H1 (cell line): ENCODE results near the gene FZD4. TPM values are rescaled to one million over a fixed set of nuclear protein-coding genes. Genes with fewer than 3 reads are reported as not detected.

Experiments
- ASH2L ChIP-seq: fragments of 200-600, 300-600 bp; sonication (generic); IDR thresholded peaks from one replicate; pipeline ENCODE4 v1.7.1; 2017; ENCODE audit warnings: low read length
- CBX5 ChIP-seq: fragments of 300-800, 300-1000 bp; sonication (generic); IDR thresholded peaks from 2 replicates; pipeline ENCODE4 v1.7.1; 2016; ENCODE audit warnings: antibody characterized with exemption, low read length, low read depth
- CHD1 ChIP-seq: IDR thresholded peaks from 2 replicates; pipeline ENCODE4 v1.6.1; 2012; ENCODE audit warnings: low read depth, low read length, improper control_type of control experiment
- CREB1 ChIP-seq: IDR thresholded peaks from 2 replicates; pipeline ENCODE4 v1.6.1; 2012; ENCODE audit warnings: inconsistent platforms
- FOSL1 ChIP-seq: IDR thresholded peaks from 2 replicates; pipeline ENCODE4 v1.6.1; 2011; ENCODE audit warnings: mild to moderate bottlenecking, low read depth, low read length, moderate library complexity; ENCODE audit not compliant: insufficient read depth
- POLR2AphosphoS5 ChIP-seq: IDR thresholded peaks from 2 replicates; pipeline ENCODE4 v1.6.1; 2011; ENCODE audit warnings: low read depth, low read length
- TCF12 ChIP-seq: IDR thresholded peaks from 2 replicates; pipeline ENCODE4 v1.6.1; 2011; ENCODE audit warnings: low read depth, mild to moderate bottlenecking, low read length
- YY1 ChIP-seq: IDR thresholded peaks from 2 replicates; pipeline ENCODE4 v1.6.1; 2011; ENCODE audit warnings: low read depth, mild to moderate bottlenecking, low read length
- ZNF274 ChIP-seq: IDR thresholded peaks from 2 replicates; pipeline ENCODE4 v1.7.0; 2012; ENCODE audit warnings: low read length, borderline replicate concordance; ENCODE audit errors: extremely low read depth
- polyA plus RNA-seq, 7 experiments: library from polyadenylated mRNA; depleted of rRNA in 3 of 7; stranded (reverse) in 5 of 7; unstranded in 2 of 7; fragments of >200 nt in 5 of 7; fragments of 200-250 nt in 2 of 7; gene quantifications; 1 replicate in 5 of 7; 2 replicates in 1 of 7; 4 replicates in 1 of 7; pipeline versions ENCODE4 v1.2.1 to v1.2.3, GENCODE V29; 2011 to 2013; ENCODE audit warnings: missing spikeins in 2 of 7, mixed read lengths in 2 of 7
- total RNA-seq: library from RNA; stranded (reverse); fragmentation: NEBNext Ultra II Directional; extraction: Animal tissue kit (Norgen Biotek cat#: 25700); gene quantifications from 2 replicates; pipeline ENCODE4 v1.2.1, GENCODE V29; 2021

FZD4 gene
- total and polyA plus RNA-seq, 2 of the 8 experiments (the other 6 are each of a cell fraction or from before 2014, with no cell fraction given): 3.1 to 7.1 TPM

DNA sequence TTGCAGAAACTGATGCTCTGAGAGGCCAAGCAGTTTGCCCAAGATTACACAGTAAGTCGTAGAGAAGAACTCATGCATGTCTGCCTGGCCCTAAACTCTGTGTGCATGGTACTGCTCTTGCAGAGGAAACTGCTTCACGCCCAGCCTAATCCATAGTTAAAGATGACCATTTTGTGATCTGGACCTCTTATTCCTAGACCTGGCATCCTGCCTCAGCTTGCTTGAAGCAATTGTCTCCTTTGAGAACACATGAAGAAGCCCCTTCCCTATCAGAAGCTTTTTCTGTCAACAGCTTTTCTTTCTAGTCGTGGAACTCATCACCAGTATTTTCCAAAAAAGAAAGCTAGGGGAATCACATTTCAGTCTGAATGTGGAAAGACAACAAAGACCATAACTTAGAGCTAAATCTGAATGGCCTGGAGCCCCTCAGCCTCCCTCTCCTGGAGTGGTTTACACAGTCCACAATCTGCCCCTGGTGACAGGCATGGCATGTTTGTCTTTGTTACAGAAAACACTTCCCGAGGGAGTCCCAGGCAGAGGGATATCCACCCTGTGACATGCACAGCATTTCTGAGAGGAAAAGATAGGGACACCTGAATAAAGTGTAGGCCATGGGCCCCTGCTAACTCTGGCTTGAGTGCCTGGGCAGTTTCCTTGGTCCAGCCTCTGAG lies 2.9 kb upstream of the FZD4 start (continued):
- no peak for TF ChIP-seq FOSL1
- no peak for TF ChIP-seq POLR2AphosphoS5
- TF ChIP-seq CREB1: no peak
- no peak for TF ChIP-seq ASH2L
- TF ChIP-seq ZNF274: no peak
- TF ChIP-seq CBX5: no peak
- no peak for TF ChIP-seq YY1
- TF ChIP-seq TCF12: no peak
- no peak for TF ChIP-seq CHD1
